Bladder microvascular endothelial cell (primary cell): ENCODE results near the gene NEUROG3. TPM values are rescaled to one million over a fixed set of nuclear protein-coding genes. Genes with fewer than 3 reads are reported as not detected.

Experiments used
- total RNA-seq: library from RNA; depleted of rRNA; stranded (reverse); fragments of >200 nt; gene quantifications from 2 replicates; pipeline ENCODE4 v1.2.3, GENCODE V29; 2014

NEUROG3 gene
- total RNA-seq, result not detected in 2 replicates

GRCh38 chr10:69573056-69573806 lies at the start of gene NEUROG3:
NEUROG3 (minus strand) TSS chr10:69573422; CDS start chr10:69573043, 379 bp downstream.

Other genes with a start within 250 kb of the NEUROG3 start
- 0.06 TPM in 1 of 2 replicates, not detected in the other for gene TACR2, start 156.5 kb downstream of the NEUROG3 start, total RNA-seq
- gene TSPAN15, start 122.0 kb downstream of the NEUROG3 start, total RNA-seq, result 243 and 255 TPM in 2 replicates
- 0.88 TPM in 1 of 2 replicates, not detected in the other for gene FAM241B, start 56.8 kb upstream of the NEUROG3 start, total RNA-seq
- gene COL13A1, start 228.5 kb upstream of the NEUROG3 start, total RNA-seq, result 3.1 and 9.0 TPM in 2 replicates